Cortex of kidney (tissue), 1 donor: ENCODE results near the gene ITGA3.
"Not testable (repeated sequence)": the region's sequence is repeated elsewhere in the genome, so short reads cannot be mapped to it uniquely, and the experiment has no call there.

Experiments
- DNase-seq: peaks from one replicate; lab custom pipeline; 2025; lab: John Stamatoyannopoulos, UW

ITGA3 gene

DNA sequence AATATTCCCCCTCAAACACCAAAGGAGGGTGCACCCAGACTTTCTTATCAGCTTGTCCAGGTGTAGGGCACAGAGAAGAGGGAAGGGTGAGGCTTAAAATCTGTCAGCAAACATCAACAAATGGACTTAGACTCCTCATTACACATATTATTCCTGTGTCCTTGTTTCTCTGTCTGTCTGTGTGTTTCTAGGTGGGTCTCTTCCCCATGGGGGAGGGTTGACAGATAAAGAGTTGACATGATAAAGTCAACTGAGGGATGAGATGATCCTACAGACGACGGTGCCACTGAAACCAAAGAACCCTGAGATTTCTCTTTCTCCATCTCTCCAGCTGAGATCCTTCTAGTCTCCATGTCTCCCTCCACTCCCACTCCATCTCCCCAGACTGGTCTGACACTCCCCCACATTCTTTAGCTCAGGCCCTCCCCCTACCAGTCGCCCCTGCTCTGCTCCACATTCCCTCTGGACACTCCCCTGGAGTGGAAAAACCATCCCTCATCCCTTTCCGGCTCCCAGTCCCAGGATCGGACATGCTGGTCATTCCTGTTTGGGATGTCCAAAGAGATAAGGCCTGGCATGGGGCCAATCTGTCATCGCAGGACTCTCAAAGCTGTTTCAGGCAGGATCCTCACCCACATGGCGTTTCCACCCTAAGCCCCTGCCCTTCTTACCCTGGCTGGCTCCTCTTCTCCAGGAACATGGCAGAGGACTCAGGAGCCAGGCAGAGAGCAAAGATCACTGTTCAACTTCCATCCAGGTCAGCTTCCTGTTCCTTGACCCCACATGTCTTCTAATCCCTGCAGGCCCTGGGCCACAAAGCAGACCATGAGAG is 2.9 kb upstream of the ITGA3 start:
- DNase-seq = no peak

DNA sequence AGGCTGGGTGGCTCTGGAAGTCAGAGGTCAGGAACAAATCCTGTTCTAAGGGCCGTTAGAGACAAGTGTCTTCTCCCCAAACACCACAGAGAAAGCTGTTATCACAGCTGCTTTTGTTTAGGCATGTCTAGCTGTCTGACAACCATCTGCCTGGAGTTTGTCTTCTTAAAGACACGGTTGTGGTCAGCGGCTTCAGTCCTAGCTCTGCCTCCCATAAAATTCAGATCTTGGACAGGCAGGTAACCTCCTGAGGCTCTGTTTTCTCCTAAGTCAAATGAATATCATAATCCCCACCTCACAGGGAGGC is 2.3 kb upstream of the ITGA3 start:
- no peak for DNase-seq

DNA sequence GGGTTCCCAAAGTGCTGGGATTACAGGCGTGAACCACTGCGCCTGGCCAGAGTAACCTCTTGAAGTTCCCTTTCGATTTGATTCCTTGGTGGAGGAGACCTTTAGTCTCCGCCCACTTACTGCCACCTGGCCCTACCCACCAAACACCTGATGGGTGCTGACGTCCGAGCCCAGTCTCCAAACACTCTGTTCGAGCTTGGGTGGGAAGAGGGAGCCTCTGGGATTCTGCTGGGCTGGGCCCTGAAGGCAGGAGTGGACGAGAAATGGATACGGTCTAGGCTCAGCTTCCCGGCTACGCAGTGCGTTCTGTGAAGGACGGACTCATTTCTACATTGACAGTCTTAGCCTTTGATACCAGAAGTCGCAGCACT is 870 bp upstream of the ITGA3 start:
- DNase-seq = no peak

DNA sequence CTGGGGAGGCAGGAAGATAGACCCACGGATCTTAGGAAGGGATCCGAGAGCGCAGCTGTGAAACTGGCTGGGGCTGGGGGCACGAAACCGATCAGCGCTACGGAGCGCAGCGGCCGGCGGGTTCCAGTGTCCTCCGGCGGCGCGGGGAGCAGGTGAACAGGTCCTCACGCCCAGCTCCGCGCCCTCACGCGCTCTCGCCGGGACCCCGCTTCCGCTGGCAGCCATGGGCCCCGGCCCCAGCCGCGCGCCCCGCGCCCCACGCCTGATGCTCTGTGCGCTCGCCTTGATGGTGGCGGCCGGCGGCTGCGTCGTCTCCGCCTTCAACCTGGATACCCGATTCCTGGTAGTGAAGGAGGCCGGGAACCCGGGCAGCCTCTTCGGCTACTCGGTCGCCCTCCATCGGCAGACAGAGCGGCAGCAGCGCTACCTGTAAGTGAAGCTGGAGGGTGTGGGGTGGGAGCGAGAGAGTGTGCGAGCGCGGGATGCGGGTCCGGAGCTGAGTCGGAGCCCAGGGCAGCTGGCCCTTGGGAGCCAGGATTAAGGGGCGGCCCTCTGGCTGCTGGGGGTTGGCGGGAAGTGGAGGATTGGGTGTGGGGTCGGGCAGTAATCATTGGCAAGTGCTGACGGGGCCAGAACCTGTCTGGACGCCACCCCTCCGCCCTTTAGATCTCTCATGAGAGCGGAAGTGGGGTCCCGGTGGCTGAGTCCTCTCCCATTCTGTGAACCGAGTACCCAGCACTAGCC is 479 bp downstream of the ITGA3 start:
- DNase-seq = no peak

DNA sequence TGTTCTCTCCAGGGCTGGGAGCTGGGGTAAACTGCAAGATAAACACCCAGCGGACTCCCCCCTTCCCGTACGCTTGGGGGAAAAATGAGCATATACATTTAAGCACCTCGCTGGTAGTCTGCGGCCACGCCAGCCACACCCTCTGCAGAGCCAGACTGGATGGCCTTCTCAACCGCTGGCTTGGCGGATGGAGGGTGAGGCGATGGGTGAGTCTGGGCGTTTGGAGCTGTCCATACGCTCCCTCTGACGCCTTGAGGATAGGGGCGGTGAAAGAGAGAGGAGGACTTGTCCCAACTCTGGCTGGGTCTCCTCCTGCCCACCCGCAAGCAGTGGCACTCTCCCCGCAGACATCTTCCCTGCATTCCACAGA is 1.0 kb downstream of the ITGA3 start:
- DNase-seq = no peak

DNA sequence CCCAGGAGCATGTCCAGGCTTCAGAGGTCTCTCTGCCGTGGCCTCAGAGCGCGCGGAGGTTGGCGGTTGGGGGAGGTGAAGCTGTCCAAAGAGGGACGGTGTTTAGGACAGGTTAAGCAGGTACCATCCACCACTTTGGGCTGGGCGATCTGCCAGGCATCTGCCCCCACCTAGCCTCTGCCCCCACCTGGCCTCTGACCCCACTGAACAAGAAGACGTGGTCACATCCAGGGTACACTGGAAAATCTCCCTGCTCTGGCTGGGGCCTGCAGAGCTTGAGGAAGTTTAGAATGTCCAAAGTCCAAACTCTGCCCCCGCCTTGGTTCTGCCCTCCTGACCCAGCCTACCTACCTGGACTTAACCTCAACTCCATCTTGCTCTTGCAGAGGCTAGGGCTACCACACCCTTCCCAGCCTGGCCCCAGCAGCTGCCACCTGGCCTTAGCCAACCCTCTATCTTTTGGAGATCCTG is 1.6 kb downstream of the ITGA3 start:
- DNase-seq = no peak

DNA sequence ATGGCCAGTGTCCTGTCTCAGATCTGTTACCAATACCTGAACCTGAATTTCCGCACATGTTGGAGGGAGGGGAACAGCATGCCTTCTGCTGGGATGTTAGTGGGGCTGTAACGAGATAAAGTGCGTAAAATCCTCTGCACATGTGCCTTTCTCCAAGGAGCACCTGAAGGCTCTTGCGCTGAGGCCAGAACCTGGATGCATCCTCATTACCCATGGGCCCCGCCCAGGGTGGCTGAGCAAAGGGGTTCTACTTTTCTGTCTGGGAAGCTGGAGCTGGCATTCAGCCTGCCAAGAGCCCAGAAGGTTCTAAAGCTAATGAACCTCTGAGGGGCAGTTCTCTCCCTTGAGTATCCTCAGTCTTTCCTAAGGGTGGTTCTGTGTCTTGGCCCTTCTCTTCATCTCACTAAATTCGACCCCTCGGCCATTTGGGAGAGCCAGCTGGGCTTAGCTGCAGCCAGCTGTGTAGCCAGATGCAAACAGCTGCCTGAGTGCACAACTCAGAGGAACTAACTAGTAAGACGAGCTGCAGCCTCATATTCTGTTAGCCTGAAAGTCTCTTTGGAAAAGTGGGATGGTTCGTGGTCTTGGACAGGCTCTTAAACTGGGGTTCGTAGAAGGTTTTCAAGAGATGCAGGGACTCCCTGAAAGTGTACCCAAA is 2.5 kb downstream of the ITGA3 start:
- no peak for DNase-seq

DNA sequence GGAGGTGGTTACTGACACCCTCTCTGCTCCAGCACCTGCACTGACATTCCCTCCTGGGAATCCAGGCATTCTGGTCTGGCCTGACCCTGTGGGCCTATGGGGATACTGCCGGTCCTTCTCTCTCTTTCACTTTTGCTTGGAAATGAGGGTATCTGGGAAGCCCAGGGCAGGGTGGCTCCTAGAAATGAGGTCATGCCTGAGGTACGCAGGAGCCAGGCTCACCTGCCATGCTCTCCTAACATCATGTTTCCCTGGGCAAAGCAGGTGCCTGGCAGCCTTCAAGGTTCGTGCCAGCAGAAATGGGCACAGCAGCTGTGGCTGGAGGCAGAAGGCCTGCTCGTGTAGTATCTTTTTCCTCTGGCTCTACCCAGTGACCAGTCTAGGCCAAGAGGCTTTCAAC is 3.3 kb downstream of the ITGA3 start:
- DNase-seq = no peak

DNA sequence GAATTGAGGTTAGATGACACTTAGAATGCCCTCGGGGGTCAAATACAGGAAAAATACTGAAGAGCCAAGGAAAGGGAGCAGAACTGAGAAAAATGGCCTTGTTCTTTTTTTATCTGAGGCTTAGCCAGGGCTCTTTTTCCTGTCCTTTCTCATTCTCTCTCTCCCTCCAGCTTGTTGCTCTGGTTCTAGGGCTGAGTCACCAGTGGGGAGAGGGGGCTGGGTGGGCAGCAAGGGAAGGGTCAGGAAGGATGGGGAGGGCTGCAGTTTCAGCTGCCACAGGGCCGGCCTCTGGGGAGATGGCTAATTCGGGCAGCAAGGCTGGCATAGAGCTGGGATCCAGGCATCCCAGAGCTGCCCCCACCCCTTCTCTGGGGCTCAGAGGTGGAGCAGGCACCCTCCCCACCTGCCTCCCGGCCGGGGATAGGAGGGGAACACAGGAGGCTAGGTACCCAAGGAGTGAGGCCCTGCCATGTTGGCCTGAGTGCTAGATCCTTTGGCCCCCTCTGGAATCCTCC is 3.9 kb downstream of the ITGA3 start:
- no peak for DNase-seq

DNA sequence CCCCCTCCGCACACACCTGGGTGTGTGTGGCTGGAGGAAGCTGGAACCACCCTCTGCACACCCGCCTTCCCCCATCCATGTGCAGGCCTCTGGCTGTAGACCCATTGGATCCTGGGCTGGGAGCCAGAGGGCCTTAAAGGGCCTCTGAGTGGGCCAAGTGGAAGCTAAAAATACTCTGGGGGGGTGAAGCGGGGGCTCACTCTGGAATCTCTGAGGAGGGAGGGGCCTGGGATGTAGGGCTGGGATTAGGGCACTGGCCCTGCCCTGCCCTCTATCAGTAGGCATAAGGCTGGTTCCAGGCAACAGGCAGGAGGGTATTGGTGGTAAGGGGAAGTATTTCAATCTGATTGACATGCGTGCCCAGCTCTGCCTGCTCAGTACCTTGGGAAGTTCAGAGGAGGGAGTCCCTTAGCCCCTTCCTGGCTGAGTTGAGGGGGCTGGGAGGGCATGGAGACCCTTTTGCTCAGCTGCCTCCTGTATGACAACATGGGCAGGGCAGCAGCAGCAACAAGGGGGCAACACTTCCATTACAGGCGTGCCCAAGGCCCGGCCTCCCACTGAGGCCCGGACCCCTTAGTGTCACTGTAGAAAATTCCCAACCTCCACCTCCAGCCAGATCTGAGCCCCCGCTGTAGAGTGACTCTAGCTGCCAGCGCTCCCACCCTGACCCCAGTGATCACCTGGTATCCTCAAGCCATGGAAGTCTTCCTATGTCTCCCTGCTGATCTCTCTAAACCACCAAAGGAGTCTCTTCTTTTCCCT is 5.2 kb downstream of the ITGA3 start:
- DNase-seq = no peak

DNA sequence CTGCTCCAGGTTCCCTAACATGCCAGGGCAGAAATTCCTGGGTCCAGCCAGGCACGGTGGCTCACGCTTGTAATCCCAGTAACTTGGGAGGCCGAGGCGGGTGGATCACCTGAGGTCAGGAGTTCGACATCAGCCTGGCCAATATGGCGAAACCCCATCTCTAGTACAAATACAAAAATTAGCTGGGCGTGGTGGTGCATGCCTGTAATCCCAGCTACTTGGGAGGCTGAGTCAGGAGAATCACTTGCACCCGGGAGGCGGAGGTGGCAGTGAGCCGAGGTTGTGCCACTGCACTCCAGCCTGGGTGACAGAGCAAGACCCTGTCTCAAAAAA is 5.8 kb downstream of the ITGA3 start:
- DNase-seq = not testable (repeated sequence)

DNA sequence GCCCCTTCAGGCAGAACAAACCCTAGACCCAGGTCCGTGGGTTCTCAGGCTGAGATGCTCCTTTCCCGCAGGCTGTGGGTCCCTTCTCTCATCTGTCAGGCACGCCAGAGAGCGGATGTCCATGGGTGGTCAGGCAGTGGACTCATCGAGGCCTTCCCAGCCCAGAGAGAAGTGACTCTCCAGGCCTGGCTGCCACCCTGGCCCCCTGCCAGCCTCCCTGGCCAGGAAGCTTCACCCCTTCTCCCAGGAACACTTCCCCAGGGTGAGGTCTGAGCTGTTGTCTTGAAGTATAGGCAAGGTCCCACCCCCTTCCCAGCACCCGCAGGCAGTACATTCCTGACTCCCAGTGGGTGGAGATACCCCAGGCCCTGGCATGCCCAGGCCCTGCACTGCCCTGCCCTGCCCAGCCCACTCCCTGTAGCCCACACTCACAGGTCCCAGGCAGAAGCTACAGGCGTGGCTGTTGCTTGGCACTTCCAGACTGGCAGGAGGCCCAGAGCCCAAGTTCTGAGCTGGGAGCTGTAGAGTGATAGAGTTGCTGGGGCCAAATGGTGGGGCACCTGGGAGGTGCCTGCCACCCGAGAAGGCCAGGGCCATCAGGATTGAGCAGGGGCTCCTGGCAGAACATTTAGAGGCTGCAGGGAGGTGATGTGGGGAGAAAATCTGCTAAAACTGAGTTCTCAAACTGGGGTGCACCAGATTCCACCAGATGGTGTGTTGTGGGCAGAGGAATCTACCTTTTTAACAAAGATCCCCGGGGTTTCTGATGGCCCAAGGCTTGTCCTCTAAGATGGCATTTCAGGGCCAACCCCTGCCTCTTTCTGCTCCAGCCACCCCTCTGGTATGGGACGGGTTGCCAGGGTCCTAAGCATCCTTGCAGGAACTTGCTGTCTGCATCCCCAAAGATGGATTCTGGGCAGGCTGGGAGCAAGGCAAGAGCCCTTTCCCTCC is 6.7 kb downstream of the ITGA3 start:
- DNase-seq = no peak

DNA sequence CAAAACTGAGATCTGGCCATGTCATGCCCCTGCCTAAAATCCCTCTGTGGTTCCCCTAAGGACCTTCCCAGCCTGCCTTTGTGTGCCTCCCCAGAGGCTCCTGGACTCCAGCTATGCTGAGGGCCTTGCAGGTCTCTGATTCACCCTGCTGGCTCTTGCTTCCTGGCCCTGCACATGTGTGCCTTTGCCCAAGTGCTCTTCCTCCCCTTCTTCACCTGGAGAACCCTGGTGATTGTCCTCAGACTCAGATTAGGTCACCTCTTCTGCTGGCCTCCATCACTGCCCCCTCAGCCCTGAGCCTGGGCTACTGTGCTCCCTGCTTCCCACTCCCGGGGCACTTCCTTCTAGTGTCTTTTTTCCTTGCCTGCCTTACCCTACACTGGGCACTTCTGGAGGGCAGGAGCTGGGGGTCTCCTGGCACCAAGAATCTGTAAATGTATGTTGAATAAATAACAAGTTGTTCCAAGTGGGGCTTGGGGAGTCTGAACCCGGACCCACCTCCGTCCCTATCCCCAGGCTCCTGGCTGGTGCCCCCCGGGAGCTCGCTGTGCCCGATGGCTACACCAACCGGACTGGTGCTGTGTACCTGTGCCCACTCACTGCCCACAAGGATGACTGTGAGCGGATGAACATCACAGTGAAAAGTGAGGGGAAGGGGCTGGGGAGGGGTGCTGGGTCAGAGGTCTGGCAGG is 7.8 kb downstream of the ITGA3 start:
- no peak for DNase-seq

DNA sequence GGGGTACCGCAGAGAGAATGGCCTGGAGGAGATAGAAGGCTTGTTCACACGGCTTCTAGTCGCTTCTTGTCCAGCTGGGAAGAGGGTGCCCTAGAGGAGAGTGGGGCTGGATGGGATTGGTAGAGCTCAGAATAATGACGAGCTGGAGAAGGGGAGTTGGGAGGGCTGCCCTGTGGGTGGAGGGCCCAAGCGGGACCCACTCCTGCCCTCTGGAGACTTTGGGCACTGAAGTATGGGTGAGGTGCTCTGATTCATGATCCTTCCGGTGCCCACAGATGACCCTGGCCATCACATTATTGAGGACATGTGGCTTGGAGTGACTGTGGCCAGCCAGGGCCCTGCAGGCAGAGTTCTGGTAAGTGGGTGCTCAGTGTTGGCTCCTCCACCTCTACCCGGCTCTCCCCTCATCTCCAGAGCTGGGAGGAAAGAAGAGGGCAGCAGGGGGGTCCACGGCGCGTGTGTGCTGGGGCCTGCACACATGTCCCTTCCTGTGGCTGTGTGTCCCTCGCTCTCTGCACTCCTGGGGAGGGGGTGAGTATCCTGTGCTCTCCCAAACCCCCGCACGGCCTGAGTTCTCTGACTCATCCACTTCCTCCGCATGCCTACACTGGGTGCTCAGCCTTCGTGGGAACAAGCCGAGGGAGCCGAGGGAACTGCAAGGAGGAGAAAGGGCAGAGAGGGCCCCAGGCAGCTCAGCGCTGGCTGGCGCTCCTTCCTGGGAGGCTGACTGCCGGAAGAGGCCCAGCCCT is 8.5 kb downstream of the ITGA3 start:
- no peak for DNase-seq

DNA sequence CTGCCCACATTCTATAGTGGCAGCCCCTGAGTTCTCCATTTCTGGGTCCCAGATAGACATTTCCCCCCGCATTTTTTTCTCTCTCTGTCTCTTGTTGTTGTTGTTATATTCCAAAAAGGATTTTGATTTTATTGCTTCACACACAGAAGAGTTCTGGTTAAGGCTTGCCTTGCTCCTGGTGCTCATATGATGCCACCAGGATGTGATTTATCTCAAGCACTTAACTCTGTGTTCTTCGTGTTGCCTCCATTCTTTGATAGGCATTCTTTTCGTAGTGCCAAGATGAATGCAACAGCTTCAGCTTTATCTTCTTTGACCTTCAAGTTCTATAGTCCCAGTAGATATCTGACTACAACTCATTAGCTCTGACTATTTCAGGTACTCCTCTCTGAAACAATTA is 9.1 kb downstream of the ITGA3 start:
- no peak for DNase-seq

DNA sequence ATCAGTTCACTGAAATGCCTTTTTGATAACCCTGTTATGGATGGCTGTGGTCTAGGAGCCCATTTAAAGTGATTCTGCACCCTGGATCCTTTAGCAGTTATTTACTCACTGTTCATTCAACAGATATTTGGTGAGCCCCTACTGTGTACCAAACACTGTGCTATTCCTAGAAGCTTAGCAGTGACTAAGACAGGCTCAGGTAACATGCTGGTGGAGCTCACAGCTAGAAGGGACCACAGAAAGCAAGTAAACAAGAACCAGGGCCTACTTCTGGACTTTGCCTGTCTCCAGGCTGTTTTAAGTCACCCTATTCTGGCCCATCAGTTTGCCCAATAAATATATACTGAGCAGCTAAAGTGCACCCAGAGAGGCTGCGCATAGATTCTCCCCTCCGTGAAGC is 11.1 kb downstream of the ITGA3 start:
- no peak for DNase-seq

DNA sequence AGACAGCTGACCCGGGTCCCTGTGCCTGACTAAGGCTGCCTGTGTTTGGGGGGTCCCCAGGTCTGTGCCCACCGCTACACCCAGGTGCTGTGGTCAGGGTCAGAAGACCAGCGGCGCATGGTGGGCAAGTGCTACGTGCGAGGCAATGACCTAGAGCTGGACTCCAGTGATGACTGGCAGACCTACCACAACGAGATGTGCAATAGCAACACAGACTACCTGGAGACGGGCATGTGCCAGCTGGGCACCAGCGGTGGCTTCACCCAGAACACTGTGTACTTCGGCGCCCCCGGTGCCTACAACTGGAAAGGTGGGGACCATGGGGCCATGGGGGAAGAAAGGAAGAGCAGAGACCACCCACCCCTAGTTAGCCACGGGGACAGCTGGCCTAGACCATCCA is 12.1 kb downstream of the ITGA3 start:
- no peak for DNase-seq

DNA sequence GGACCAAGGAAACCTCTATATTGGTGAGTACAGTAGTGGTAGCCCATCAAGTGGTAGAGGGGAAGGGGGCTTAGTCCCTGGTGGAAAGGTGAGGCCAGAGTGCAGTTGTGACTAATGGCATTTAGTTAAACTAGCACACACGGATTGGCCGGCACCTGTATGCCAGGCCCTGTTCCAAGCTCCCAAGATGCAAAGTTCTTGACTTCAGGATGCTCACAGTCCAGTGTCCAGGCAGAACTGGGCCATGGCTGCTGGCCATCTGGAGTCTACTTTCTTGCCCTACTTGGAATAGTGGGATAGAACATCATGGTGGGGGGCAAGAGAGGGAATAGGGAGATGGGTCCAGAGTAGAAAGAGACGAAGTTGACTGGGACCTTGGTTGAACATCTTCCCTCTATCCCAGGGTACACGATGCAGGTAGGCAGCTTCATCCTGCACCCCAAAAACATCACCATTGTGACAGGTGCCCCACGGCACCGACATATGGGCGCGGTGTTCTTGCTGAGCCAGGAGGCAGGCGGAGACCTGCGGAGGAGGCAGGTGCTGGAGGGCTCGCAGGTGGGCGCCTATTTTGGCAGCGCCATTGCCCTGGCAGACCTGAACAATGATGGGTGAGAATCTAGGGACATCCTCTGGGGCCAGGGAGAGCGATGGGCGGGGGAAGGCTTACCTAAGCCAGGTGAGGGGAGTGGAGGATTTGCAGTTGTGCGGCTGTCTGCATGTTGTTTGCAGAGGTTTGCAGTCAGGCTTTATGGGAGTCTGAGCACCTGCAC is 15.2 kb downstream of the ITGA3 start:
- no peak for DNase-seq

DNA sequence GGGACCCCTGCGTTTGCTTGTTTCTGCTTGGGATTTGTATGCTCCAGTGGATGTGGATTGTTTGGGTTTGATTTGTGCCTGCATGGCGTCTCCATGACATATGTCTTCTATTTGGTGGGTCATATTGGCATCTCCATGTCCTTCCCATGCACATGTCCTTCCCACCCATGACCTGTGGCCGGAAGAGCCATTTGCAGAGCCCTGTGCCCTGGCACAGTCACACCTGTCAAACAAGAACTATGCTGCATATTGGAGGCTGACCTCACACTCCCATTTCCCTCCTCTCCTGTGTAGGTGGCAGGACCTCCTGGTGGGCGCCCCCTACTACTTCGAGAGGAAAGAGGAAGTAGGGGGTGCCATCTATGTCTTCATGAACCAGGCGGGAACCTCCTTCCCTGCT is 15.8 kb downstream of the ITGA3 start:
- no peak for DNase-seq
